ENCODE results near the gene IFI27L1. TPM values are rescaled to one million over a fixed set of nuclear protein-coding genes. Genes with fewer than 3 reads are reported as not detected.

The IFI27L1 gene
- total RNA-seq, 1 donor from 2014 or later = 40.2 TPM

DNA sequence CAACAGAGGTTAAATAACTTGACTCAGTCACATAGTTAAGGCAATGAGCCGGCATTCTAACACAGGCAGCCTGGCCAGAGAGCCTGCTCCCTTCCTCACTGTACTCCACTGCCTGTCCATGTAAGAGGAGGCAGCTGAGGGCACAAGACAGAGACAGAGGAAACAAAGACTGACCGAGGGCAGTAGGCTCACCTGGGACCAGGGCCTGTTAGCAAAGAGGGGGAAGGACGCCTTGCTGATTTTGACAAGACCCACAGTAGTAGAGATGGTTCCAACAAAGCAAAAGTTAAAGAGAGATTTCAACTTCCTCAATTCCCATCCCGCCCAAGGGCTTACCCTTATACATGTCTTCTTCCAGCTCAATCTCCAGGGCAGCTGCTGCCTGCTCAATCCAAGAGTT lies 28.4 kb upstream of the IFI27L1 start:
- no peak overlapping the region for H3K4me3 ChIP-seq (ENCODE audit: low read depth, low read length)
- TF ChIP-seq, protein P1, sequence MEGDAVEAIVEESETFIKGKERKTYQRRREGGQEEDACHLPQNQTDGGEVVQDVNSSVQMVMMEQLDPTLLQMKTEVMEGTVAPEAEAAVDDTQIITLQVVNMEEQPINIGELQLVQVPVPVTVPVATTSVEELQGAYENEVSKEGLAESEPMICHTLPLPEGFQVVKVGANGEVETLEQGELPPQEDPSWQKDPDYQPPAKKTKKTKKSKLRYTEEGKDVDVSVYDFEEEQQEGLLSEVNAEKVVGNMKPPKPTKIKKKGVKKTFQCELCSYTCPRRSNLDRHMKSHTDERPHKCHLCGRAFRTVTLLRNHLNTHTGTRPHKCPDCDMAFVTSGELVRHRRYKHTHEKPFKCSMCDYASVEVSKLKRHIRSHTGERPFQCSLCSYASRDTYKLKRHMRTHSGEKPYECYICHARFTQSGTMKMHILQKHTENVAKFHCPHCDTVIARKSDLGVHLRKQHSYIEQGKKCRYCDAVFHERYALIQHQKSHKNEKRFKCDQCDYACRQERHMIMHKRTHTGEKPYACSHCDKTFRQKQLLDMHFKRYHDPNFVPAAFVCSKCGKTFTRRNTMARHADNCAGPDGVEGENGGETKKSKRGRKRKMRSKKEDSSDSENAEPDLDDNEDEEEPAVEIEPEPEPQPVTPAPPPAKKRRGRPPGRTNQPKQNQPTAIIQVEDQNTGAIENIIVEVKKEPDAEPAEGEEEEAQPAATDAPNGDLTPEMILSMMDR (conservative IDR thresholded peaks at IDR 0.05; ENCODE audit: low read depth, low read length) = no peak
- no peak for DNase-seq (ENCODE audit: low read depth)

DNA sequence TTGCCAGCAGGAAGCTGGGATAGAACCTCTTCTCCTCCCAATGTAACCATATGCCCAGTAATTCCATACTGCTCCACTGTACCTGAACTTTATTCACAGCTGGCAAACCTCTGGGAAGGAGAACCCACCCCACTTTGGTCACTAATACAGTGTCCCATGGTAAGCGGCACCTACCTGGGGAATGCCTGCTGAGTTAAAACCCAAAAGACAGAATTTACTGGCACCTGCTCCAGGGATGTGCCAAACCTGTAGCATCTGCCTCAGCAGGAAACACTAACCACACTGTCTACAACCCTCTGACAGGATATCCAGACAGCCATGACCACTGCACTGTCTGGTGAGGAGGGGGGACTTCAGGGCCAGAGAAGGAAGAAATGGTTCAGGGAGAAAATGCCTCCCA lies 26.7 kb upstream of the IFI27L1 start:
- TF ChIP-seq, protein P1 (conservative IDR thresholded peaks at IDR 0.05; ENCODE audit: low read depth, low read length) = no peak
- no peak overlapping the region for H3K4me3 ChIP-seq (ENCODE audit: low read depth, low read length)
- no peak for DNase-seq (ENCODE audit: low read depth)

GRCh38 chr14:94054936-94055335 lies 26.2 kb upstream of the IFI27L1 start:
- no peak for DNase-seq (ENCODE audit: low read depth)
- TF ChIP-seq, protein P1 (conservative IDR thresholded peaks at IDR 0.05; ENCODE audit: low read depth, low read length) = no peak
- H3K4me3 ChIP-seq (ENCODE audit: low read depth, low read length) = no peak overlapping the region

- DNase-seq (ENCODE audit: low read depth) = no peak
- TF ChIP-seq, protein P1 (conservative IDR thresholded peaks at IDR 0.05; ENCODE audit: low read depth, low read length) = no peak
- H3K4me3 ChIP-seq (ENCODE audit: low read depth, low read length) = no peak overlapping the region
Measured at GRCh38 chr14:94056579-94057308, 24.4 kb upstream of the IFI27L1 start.

DNA sequence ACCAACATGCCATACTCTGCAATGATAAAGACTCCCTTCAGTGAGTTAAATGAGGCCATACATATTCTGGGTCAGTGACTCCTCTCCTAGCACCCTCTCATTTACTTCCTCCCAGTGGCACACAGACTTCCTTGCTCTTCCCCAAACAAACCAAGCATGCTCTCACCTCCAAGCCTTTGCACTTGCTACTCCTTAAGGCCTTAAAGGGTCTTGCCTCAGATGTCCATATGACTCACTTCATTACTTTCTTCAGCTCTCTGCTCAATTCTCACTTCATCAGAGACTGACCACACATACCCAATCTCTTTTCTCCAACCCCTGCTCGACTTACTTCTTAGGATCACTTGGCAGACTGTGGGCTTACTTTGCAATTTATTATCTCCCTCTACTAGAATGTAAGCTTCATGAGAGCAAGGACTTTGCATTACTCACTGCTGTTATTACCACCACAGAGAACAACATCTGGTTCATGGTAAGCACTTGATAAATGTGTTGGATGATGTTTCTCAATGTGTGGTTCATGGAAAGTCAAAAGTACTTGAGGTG lies 22.9 kb upstream of the IFI27L1 start:
- no peak for DNase-seq (ENCODE audit: low read depth)
- TF ChIP-seq, protein P1 (conservative IDR thresholded peaks at IDR 0.05; ENCODE audit: low read depth, low read length) = no peak
- H3K4me3 ChIP-seq (ENCODE audit: low read depth, low read length) = no peak overlapping the region

DNA sequence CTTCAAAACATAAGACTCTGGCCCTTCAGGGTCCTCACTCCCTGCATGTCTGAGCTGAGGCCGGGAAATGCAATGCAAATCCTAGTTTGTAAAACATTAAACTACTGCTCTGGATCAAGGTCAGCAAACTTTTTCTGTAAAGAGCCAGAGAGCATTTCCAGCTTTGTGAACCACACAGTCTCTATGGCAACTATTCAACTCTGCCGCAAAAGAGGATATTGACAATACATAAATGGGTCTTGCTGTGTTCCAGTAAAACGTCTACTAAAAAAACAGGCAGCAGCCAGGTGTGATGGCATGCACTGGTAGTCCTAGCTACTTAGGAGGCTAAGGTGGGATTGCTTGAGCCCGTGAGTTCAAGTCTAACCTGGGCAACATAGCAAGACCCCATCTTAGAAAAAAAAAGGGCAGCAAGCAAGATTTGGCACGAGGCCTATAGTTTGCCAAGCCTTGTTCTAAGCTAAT lies 22.4 kb upstream of the IFI27L1 start:
- H3K4me3 ChIP-seq (ENCODE audit: low read depth, low read length) = no peak overlapping the region
- TF ChIP-seq, protein P1 (conservative IDR thresholded peaks at IDR 0.05; ENCODE audit: low read depth, low read length) = no peak
- DNase-seq (ENCODE audit: low read depth) = no peak

GRCh38 chr14:94059998-94060397 lies 21.1 kb upstream of the IFI27L1 start:
- TF ChIP-seq, protein P1 (conservative IDR thresholded peaks at IDR 0.05; ENCODE audit: low read depth, low read length) = no peak
- DNase-seq (ENCODE audit: low read depth) = no peak
- H3K4me3 ChIP-seq (ENCODE audit: low read depth, low read length) = no peak overlapping the region
